Activated CD4-positive, alpha-beta memory T cell treated with anti-CD3 and anti-CD28 coated beads, Interleukin-2, amount 10 ng/mL, durations not matched to agents 7 days and 5 days (primary cell): ENCODE results near the gene DXO. TPM values are rescaled to one million over a fixed set of nuclear protein-coding genes. Genes with fewer than 3 reads are reported as not detected.
"Not testable (repeated sequence)": the region's sequence is repeated elsewhere in the genome, so short reads cannot be mapped to it uniquely, and the experiment has no call there.

Experiments
- CTCF ChIA-PET: fragments of 350-600 bp; sonication (Branson Sonifier 250); formaldehyde crosslinking; loops from one replicate; lab custom pipeline; 2021; ENCODE audit warnings: antibody characterized with exemption, inconsistent platforms; lab: Charles Lee
- POLR2A ChIA-PET: fragments of 350-600 bp; sonication (Branson Sonifier 250); formaldehyde crosslinking; loops from one replicate; lab custom pipeline; 2021; ENCODE audit warnings: antibody characterized with exemption; lab: Charles Lee
- DNase-seq: peaks from one replicate; pipeline ENCODE4 v3.0.0-alpha.2; 2020
- H3K27ac Mint-ChIP-seq: one replicate; pipeline ENCODE4 v1.8.0; 2021; ENCODE audit warnings: mild to moderate bottlenecking, mixed read lengths
- H3K27me3 Mint-ChIP-seq: one replicate; pipeline ENCODE4 v1.8.0; 2021; ENCODE audit warnings: mixed read lengths
- H3K36me3 Mint-ChIP-seq: one replicate; pipeline ENCODE4 v1.8.0; 2021; ENCODE audit warnings: low read depth, mixed read lengths
- H3K4me1 Mint-ChIP-seq: one replicate; pipeline ENCODE4 v1.8.0; 2021; ENCODE audit warnings: mixed read lengths
- H3K4me3 Mint-ChIP-seq: one replicate; pipeline ENCODE4 v1.8.0; 2021; ENCODE audit warnings: mild to moderate bottlenecking, mixed read lengths
- H3K9me3 Mint-ChIP-seq: one replicate; pipeline ENCODE4 v1.8.0; 2021; ENCODE audit warnings: mixed read lengths
- total RNA-seq, 2 experiments: library from RNA; stranded (reverse); gene quantifications; one replicate each; pipeline ENCODE4 v1.2.3, GENCODE V29; 2021

The DXO gene
- total RNA-seq, 2 experiments from 2014 or later, result 16.7 to 17.5 TPM

DNA sequence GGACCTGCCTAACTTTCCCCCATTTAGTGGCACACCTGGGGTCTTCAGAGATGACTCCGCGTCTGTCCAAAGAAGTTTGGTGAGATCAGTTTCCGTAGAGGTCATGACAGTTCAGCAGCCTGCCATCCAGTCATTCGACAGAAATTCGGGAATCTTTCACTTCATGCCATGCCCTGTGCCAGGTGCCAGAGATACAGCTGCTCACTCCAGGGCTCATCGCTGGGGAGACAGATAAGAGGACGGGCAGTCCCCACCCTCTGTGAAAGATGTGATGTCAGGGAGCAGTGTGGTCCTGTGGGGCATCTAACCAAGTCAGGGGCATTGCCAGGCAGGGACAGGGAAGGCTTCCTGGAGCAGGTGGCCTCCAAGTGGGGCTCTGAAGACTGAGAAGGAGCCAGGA lies 31.4 kb upstream of the DXO start:
- H3K27me3 Mint-ChIP-seq, result not testable (repeated sequence)

DNA sequence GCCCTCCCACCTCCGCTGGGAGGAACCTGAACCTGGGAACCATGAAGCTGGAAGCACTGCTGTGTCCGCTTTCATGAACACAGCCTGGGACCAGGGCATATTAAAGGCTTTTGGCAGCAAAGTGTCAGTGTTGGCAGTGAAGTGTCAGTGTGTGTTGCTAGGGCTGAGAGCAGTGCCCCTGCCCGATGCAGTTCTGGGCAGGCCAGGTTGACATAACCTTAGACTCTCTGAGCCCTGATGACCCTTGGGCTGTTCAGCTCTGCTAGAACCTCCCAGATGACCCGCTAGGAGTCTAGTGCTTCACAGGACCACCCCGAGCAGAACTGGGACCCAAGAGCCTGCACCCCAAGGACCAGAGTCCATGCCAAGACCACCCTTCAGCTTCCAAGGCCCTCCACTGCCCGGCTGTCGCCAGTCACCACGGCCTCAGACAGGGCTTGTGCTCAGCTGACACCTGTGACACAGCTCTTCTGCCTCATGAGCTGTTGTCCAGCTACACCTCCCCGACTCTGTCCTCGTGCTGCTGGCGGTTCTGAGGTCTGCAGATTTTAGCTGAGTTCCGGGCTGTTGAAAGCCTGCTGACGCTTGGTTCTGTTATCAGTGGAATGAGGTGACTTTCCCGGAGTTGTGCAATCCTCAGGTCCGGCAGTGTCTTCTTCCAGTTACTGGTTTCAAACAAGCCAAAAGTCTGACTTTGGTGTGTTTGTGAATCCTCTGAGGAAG lies 30.8 kb upstream of the DXO start:
- POLR2A ChIA-PET, H3K9me3 Mint-ChIP-seq, H3K4me1 Mint-ChIP-seq: not testable (repeated sequence)

More for the DNA sequence above, 31.4 kb upstream of the DXO start:
- DNase-seq, H3K27ac Mint-ChIP-seq, CTCF ChIA-PET, H3K9me3 Mint-ChIP-seq, POLR2A ChIA-PET, H3K36me3 Mint-ChIP-seq, H3K4me3 Mint-ChIP-seq, H3K4me1 Mint-ChIP-seq: not testable (repeated sequence)

DNA sequence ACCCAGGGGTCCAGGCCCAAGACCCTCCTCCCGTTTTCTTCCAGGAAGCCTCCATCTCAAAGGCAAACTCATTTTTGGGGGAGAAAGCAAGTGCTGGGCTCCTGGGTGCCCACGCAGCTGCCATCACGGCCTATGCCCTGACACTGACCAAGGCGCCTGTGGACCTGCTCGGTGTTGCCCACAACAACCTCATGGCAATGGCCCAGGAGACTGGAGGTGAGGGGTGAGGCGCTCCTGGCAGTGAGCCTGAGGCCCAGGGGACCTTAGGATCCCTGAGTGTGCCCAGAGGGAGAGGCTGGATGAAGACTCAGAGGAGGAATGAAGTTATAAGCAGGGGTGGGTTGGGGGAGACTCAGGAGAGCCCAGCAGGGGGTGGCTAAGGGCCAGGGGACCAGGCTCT lies 24.4 kb upstream of the DXO start:
- H3K27ac Mint-ChIP-seq, H3K27me3 Mint-ChIP-seq, H3K4me1 Mint-ChIP-seq, H3K36me3 Mint-ChIP-seq, H3K9me3 Mint-ChIP-seq, DNase-seq, H3K4me3 Mint-ChIP-seq, CTCF ChIA-PET, POLR2A ChIA-PET: not testable (repeated sequence)

More for the DNA sequence above, 30.8 kb upstream of the DXO start:
- H3K27ac Mint-ChIP-seq, H3K4me3 Mint-ChIP-seq, H3K27me3 Mint-ChIP-seq, DNase-seq, CTCF ChIA-PET, H3K36me3 Mint-ChIP-seq: not testable (repeated sequence)

DNA sequence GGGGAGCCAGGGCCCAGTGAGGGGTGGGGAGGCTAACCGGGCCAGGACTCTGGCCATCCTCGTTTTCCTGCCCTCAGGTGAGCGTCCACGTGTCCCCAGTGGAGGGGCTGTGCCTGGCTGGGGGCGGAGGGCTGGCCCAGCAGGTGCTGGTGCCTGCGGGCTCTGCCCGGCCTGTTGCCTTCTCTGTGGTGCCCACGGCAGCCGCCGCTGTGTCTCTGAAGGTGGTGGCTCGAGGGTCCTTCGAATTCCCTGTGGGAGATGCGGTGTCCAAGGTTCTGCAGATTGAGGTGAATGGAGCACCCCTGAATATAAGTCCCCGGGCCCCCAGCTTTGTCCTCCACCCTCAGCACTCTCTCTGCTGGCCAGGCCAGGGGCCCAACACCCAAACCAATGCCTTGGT lies 22.5 kb upstream of the DXO start:
- H3K36me3 Mint-ChIP-seq, DNase-seq, CTCF ChIA-PET, H3K4me3 Mint-ChIP-seq, H3K9me3 Mint-ChIP-seq, H3K4me1 Mint-ChIP-seq, POLR2A ChIA-PET, H3K27me3 Mint-ChIP-seq, H3K27ac Mint-ChIP-seq: not testable (repeated sequence)

DNA sequence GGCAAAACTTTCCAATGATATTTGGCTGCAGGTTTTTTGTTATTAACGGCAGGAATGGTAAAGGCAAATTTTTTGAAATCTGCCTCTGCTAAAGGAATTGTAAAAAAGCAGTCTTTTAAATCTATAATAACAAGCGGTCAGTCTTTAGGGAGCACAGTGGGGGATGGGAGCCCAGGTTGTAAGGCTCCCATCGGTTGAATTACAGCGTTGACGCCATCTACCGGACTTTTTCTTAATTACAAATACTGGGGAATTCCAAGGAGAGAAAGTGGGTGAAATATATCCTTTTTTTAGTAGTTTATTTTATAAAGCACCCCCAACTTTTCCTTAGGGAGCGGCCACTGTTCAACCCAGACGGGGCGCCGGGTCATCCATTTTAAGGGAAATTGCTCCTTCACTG lies 17.4 kb upstream of the DXO start:
- H3K27ac Mint-ChIP-seq, H3K4me3 Mint-ChIP-seq, H3K4me1 Mint-ChIP-seq, H3K36me3 Mint-ChIP-seq, POLR2A ChIA-PET, DNase-seq, H3K27me3 Mint-ChIP-seq, H3K9me3 Mint-ChIP-seq, CTCF ChIA-PET: not testable (repeated sequence)

DNA sequence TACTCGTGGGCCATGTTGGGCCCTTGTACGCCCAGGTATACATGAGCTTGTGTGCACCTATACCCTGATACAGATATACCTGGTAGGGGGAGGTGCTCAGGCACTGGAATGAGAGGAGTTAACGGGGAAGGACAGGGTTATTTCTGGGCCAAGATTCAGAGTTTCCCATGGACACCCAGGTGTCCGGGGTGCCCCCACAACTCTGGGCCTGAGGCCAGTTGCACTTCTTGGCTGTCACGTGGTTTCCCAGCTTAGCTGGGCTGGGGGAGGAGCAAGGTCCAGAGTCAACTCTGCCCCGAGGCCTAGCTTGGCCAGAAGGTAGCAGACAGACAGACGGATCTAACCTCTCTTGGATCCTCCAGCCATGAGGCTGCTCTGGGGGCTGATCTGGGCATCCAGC lies 9.8 kb upstream of the DXO start, which contains the start of gene C4A:
C4A (plus strand) TSS at position 314 of the 400 bp plus-strand sequence; CDS start at position 365, 51 bp downstream.
- H3K27ac Mint-ChIP-seq, H3K4me1 Mint-ChIP-seq, H3K27me3 Mint-ChIP-seq, H3K4me3 Mint-ChIP-seq, H3K36me3 Mint-ChIP-seq, H3K9me3 Mint-ChIP-seq, CTCF ChIA-PET, DNase-seq, POLR2A ChIA-PET: not testable (repeated sequence)

DNA sequence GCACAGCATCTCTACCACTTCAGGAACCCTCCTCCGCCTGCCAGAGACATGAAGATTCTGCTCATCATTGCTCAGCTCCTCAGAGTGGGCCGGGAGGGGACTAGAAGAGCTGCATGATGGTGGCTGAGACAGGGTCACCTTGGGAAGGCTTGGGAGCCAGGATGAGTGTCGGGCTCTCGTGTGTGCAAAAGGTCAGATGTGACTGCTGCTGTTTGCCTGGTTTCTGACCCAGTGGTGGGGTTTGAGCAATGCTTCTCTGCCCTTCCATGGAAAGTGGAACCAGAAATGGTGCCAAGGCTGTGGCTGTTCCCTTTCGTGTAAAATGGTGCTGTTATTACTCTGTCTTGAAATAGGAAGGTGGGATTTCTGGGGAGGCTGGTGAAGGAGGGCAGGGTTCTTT lies 9.1 kb upstream of the DXO start:
- H3K9me3 Mint-ChIP-seq, H3K36me3 Mint-ChIP-seq, DNase-seq, H3K27me3 Mint-ChIP-seq, H3K4me1 Mint-ChIP-seq, H3K27ac Mint-ChIP-seq, H3K4me3 Mint-ChIP-seq, CTCF ChIA-PET, POLR2A ChIA-PET: not testable (repeated sequence)

DNA sequence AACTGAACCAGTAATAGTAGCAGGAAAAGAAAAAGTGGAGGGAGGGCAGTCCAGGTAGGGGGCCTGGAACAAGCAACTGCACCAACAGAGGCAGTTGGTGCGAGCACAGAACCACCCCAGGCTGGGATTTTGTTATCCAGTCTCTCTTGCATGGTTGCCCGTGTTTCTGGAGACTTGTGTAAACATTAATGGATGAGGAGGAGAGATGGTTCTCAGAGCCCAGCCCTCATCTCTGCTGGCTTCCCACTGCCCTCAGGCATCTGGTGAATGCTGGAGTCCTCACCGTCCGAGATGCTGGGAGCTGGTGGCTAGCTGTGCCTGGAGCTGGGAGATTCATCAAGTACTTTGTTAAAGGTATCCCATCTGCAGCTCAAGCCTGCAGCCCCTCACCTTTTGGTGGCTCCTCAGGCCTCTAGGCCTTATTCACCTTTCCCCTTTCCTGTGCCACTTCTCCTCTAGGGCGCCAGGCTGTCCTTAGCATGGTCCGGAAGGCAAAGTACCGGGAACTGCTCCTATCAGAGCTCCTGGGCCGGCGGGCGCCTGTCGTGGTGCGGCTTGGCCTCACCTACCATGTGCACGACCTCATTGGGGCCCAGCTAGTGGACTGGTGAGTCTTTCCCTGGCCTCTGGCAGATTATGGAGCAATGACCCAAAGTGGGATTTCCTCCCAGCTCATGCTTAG lies 8.4 kb upstream of the DXO start:
- H3K27me3 Mint-ChIP-seq, H3K36me3 Mint-ChIP-seq, H3K27ac Mint-ChIP-seq, H3K9me3 Mint-ChIP-seq, H3K4me1 Mint-ChIP-seq, DNase-seq, POLR2A ChIA-PET, H3K4me3 Mint-ChIP-seq: not testable (repeated sequence)
- CTCF ChIA-PET, result interaction anchor here (0.6 kb wide), 1 partner anchor 156 kb away, joined by 3 read pairs; no protein-coding TSS in a partner anchor

DNA sequence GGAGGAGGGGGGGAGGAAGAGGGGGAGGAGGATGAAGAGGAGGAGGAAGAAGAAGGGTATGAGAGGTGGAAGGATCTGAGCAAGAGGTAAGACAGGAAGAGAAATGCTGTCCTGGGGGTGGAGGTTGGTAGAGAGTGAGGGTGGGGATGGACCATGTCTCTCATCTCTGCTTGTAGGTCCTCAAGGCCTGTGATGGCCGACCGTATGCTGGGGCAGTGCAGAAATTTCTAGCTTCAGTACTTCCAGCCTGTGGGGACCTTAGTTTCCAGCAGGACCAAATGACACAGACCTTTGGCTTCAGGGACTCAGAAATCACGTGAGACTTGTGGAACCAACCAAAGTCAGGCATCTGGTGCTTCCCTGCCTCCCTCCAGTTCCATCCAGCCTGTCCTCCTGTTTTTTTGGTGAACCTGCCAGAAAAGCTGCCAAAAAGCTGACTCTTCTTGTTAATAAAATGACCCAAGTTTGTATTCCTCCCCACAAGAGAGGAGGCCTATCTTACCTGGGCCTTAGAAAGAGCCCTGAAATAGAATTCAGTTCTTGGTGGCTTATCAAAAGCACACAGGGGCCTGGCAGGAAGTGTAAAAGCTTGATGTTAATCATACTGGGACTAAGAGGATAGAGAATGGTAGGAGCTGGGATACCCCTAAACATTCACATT lies 7.4 kb upstream of the DXO start:
- Mint-ChIP-seq H3K9me3 (no peaks in the 10 kb centered on the region), H3K36me3 (no peaks in the 10 kb centered on the region), H3K27me3 (no peaks in the 10 kb centered on the region), H3K4me1 (peaks cover 6% of the 10 kb centered on the region), H3K4me3 (no peak overlapping the region), H3K27ac (peak overlapping the region; percentile 27)
- ChIA-PET POLR2A (interaction anchor here (0.6 to 0.8 kb wide), 2 partner anchors 18 to 72 kb away, joined by 3 read pairs; no protein-coding TSS in a partner anchor), CTCF (interaction anchor here (0.6 kb wide), 1 partner anchor 155 kb away, joined by 3 read pairs; no protein-coding TSS in a partner anchor)
- DNase-seq, result no peak

DNA sequence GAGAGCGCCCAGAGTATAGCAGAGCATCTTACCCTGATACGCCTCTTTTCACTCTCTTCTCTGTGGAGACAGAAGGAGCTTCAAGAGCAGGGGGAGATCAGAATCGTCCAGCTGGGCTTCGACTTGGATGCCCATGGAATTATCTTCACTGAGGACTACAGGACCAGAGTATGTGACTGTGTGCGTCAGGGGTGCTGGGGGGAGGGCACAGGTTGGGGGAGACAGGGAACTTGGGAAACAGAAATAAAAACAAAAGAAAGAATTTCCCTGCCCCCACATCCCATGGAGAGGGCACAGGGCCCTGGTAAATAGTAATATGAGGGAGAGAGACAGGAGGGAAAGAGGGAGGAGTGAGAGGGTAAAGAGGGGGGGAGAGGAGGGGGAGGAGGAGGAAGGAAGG lies 6.9 kb upstream of the DXO start:
- DNase-seq, result no peak
- Mint-ChIP-seq H3K36me3 (no peaks in the 10 kb centered on the region), H3K27ac (peak overlapping the region; percentile 40), H3K9me3 (no peaks in the 10 kb centered on the region), H3K27me3 (no peaks in the 10 kb centered on the region), H3K4me3 (no peak overlapping the region), H3K4me1 (peaks cover 10% of the 10 kb centered on the region)
- CTCF ChIA-PET, result interaction anchor here (0.6 to 1.4 kb wide), 2 partner anchors 27 to 50 kb away, joined by 4 to 5 read pairs; no protein-coding TSS in a partner anchor
- POLR2A ChIA-PET, result no interaction called here

DNA sequence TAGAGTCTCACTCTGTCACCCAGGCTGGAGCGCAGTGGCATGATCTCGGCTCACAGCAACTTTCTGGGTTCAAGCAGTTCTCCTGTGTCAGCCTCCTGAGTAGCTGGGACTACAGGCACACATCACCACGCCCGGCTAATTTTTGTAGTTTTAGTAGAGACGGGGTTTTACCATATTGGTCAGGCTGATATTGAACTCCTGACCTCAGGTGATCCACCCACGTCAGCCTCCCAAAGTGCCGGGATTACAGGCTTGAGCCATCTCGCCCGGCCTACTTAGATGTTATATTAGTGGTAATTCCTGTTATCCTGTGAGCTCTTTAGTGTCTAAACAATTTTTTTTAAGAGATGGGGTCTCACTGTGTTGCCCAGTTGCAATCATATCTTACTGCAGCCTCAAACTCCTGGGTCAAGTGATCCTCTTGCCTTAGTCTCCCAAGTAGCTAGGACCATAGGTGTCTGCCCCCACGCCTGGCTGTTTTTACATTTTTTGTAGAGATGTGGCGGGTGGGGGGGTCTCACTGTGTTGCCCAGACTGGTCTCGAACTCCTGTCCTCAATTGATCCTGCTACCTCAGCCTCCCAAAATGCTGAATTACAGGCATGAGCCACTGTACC lies 6.0 kb upstream of the DXO start:
- Mint-ChIP-seq H3K27me3 (no peaks in the 10 kb centered on the region), H3K4me1 (peaks cover 19% of the 10 kb centered on the region), H3K36me3 (peaks cover 4% of the 10 kb centered on the region), H3K4me3 (no peak overlapping the region), H3K9me3 (no peaks in the 10 kb centered on the region), H3K27ac (no peak overlapping the region)
- POLR2A ChIA-PET, result no interaction called here
- DNase-seq, result no peak
- CTCF ChIA-PET, result interaction anchor here (0.6 to 1.4 kb wide), 2 partner anchors 26 to 49 kb away, joined by 4 to 5 read pairs; no protein-coding TSS in a partner anchor

DNA sequence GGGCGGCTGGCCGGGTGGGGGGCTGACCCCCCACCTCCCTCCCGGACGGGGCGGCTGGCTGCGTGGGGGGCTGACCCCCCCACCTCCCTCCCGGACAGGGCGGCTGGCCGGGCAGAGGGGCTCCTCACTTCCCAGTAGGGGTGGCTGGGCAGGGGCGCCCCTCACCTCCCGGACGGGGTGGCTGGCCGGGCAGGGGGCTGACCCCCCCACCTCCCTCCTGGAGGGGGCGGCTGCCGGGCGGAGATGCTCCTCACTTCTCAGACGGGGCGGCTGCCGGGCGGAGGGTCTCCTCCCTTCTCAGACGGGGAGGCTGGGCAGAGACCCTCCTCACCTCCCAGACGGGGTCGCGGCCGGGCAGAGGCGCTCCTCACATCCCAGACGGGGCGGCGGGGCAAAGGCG lies 4.1 kb upstream of the DXO start:
- H3K36me3 Mint-ChIP-seq, H3K27me3 Mint-ChIP-seq, CTCF ChIA-PET, H3K27ac Mint-ChIP-seq, H3K4me3 Mint-ChIP-seq, H3K9me3 Mint-ChIP-seq, DNase-seq: not testable (repeated sequence)
- POLR2A ChIA-PET, result interaction anchor here (8.3 kb wide), 1 partner anchor 16 kb away, joined by 162 read pairs; the partner anchor contains the start of genes NELFE and SKIC2
- H3K4me1 Mint-ChIP-seq, result peaks cover 33% of the 10 kb centered on the region
